GM18505 (cell line): ENCODE data around the gene PMP22.

ENCODE experiments used
- ATAC-seq: cut with Tn5 transposase; IDR thresholded peaks from one replicate; pipeline ENCODE4 v1.9.1; 2021; ENCODE audit not compliant: unreplicated experiment
- POLR2A ChIP-seq: IDR thresholded peaks from 4 replicates; pipeline ENCODE4 v1.6.1; 2011; ENCODE audit warnings: borderline replicate concordance; ENCODE audit not compliant: insufficient read depth, insufficient read length; ENCODE audit errors: extremely low read depth

Gene PMP22

GRCh38 chr17:15265131-15265530, at the start of gene PMP22:
PMP22 (minus strand) TSS chr17:15265326; CDS start chr17:15260727, 4,599 bp downstream.
- no peak for TF ChIP-seq POLR2A
- ATAC-seq: no peak

DNA sequence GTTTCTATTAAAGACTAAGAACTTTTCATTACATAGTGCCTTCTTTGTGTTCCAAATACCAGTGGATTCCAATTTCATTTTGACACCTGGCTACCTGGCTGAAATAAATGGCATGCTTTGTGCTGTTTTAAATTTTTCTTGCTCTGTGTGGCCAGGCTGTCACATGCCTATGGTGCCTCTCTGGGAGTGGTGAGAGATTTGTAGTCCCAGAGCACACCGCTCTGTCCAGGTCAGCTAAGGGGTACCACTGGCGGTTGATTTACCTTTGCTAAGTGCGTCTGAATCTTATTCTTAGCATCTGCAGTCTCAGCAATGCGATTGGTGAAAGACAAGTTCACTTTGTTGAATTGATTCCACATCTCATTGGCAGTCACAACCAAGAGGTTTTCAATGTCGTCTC, 46.9 kb upstream of the PMP22 start:
- no peak for ATAC-seq

GRCh38 chr17:15309793-15310192, 44.7 kb upstream of the PMP22 start:
- ATAC-seq: no peak
- TF ChIP-seq POLR2A: no peak

More for the DNA sequence above, 46.9 kb upstream of the PMP22 start:
- TF ChIP-seq POLR2A: no peak

DNA sequence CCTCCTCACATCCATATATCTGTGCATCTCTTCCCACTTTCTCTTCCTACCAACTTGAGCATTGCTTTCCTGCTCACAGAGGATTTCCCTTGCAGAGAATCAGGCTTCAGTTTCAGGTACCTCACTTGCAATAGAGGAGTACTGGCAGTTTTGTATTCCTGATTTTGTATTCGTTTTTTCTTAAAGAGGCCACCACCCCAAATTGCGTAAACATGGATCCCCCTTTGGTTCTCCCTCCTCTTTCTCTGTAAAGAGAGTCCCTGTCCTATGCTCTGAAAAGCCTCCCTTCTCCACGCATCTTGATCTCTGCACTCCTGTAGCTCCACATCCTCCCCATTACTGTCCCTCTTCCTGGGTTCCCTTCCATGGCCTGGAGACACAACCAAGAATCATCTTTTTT, 44.1 kb upstream of the PMP22 start:
- TF ChIP-seq POLR2A: no peak
- no peak for ATAC-seq

- no peak for TF ChIP-seq POLR2A
- no peak for ATAC-seq
Measured at GRCh38 chr17:15308758-15309157, 43.6 kb upstream of the PMP22 start.

- ATAC-seq: no peak
- TF ChIP-seq POLR2A: no peak
Measured at GRCh38 chr17:15307710-15308111, 42.6 kb upstream of the PMP22 start.

DNA sequence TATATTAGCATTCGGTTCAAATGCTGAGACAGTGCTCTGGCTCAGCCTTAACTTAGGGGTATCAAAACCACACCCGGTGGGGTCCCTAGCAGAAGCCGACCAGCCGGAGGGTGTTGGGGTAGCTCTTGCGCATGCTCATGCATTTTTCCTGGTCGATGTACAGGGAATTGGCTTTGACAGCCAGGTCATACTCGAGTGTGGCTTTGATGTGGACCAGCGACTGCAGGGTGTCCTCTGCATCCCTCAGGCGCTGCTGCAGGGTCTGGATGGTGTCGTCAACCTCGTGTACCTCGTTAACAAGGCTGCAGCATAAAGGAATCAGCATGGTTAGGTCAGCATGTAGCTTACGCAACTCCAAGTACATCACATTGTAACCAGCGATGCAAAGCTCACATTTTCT, 38.7 kb upstream of the PMP22 start:
- no peak for ATAC-seq
- no peak for TF ChIP-seq POLR2A

- no peak for TF ChIP-seq POLR2A
- no peak for ATAC-seq
Measured at GRCh38 chr17:15303268-15303667, 38.1 kb upstream of the PMP22 start.

- no peak for TF ChIP-seq POLR2A
- ATAC-seq: no peak
Measured at GRCh38 chr17:15301845-15302244, 36.7 kb upstream of the PMP22 start.

DNA sequence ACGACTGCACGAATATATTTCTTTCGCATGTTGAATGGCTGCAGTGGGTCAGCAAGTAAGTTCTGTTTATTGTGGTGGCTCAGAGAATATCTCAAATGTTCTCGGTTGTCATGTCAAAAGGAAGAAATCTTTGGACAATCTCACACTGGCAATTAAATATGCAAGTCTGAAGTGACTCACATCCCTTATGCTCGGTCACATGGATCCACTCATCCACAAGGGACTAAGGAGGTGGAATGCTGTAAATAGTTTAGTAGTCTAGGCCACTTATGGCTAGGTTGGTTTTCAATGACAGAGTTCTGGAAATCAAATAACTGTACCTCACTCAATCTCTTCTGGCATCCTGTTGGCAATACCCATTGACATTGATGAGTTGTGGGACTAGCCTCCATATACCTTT, 33.0 kb upstream of the PMP22 start:
- no peak for ATAC-seq
- no peak for TF ChIP-seq POLR2A

DNA sequence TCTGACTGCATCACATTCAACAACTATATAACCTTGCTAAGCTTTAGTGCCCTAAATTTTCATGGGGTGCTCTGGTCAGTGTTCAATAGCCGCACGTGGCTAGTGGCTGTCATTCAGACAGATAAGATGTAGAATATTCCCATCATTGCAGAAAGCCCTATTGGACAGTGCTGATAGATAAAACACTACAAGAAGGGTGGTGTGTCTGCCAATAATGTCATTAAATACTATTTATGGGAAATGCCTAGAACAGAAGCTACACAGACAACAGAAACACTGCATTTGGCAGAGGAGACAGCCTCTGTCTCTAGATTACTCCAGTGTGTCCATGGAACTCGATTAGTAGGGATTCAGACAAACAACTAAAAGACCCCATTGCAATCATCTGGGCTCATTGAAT, 28.4 kb upstream of the PMP22 start:
- ATAC-seq: no peak
- TF ChIP-seq POLR2A: no peak

DNA sequence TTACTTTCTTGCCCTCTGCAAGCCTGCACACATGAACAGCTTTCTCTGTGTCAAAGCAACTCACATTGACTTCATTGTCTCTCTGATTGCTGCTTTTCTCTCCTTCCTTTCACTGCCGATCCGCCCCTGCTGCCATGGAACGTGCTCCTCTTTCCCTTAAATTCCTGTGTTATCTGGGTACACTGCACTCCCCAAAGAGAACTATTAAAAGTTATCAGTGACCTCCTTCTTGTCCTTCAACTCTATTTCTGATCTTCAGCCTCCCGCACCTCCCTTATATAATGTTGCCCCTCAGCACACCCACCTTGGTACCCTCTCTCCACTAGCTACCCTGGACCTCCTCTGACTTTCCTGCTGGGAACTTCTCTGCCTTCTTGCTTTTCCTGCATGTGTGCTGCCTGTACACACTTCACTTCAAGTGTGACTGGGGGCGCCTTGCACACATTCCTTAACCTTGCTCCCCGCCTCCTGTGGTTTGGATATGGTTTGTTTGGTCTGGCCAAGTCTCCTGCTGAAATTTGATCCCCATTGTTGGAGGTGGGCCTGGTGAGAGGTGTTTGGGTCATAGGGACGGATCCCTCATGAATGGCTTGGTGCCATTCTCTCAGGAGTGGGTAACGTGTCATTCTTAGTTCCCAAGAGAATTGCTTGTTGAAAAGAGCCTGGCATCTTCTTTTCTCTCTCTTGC, 26.7 kb upstream of the PMP22 start:
- ATAC-seq: no peak
- no peak for TF ChIP-seq POLR2A

DNA sequence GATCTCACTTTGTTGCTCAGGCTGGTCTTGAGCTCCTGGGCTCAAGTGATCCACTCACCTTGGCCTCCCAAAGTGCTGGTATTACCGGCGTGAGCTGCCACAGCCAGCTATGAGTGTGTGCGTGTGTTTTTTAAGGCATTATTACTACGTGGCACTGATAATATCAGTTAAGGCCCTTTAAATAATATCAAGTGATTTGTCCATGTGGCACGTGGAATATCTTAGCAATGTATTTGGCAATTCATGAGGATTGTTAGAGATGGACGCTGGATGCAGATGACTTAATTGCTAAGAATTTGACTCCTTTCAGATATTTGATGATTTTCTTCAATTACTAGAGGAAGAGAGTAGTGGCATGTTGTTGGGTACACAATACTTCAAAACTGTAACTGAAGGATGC, 25.5 kb upstream of the PMP22 start:
- ATAC-seq: no peak
- TF ChIP-seq POLR2A: no peak

DNA sequence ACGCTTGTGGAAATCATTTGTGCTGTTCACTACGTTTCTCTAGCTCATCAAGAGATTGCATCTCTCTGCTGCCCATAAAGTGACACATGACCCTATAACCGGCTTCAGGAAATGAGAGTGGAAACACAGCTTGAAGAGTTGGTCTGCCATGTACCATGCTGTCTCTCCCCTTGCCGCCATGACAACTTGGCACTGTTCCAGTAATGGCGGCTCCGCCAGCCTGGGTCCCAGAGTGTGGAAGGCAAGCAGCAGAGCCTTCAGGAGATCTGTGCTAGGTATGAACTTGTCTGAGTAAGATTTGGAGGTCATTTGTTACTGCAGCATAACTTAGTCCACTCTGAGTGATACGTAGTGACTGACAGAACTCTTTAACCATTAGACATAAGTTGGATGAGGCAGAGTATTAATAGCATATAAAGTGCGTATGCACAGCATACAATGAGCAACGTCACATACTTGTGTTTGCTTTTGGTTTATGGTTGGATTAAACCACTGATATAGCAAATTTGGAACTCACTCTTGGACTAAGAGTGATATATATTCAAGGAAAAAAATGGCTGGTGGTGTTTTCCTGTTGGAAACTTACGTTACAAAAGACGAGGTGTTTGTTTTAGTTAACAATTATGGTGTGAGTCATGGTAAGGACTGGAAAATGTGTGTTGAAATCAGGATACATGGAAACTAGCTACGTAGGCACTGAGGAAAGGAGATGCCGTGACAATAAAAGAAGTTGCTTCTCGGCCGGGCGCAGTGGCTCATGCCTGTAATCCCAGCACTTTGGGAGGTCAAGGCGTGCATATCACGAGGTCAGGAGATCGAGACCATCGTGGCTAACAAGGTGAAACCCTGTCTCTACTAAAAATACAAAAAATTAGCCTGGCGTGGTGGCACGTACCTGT, 24.4 kb upstream of the PMP22 start:
- ATAC-seq: no peak
- TF ChIP-seq POLR2A: no peak
